Chondrocyte (in vitro differentiated cells): ENCODE data around the gene AADAT. TPM values are rescaled to one million over a fixed set of nuclear protein-coding genes. Genes with fewer than 3 reads are reported as not detected.

Source experiments
- DNase-seq: peaks from one replicate; pipeline ENCODE4 v3.0.0; 2021; ENCODE audit warnings: mixed read lengths, low spot score
- H3K27ac Mint-ChIP-seq: one replicate; pipeline ENCODE4 v1.8.0; 2021; ENCODE audit warnings: mild to moderate bottlenecking, moderate library complexity, mixed read lengths; ENCODE audit not compliant: unreplicated experiment
- H3K27me3 Mint-ChIP-seq: 2 replicates; pipeline ENCODE4 v1.8.0; 2021; ENCODE audit warnings: low read depth, mixed read lengths
- H3K36me3 Mint-ChIP-seq: 2 replicates; pipeline ENCODE4 v1.8.0; 2021; ENCODE audit warnings: low read depth, mixed read lengths
- H3K4me1 Mint-ChIP-seq: 2 replicates; pipeline ENCODE4 v1.8.0; 2021; ENCODE audit warnings: low read depth, mild to moderate bottlenecking, mixed read lengths
- H3K4me3 Mint-ChIP-seq: one replicate; pipeline ENCODE4 v1.8.0; 2021; ENCODE audit warnings: mild to moderate bottlenecking, moderate library complexity, mixed read lengths; ENCODE audit not compliant: unreplicated experiment
- H3K9me3 Mint-ChIP-seq: 2 replicates; pipeline ENCODE4 v1.8.0; 2021; ENCODE audit warnings: low read depth, mixed read lengths
- long read RNA-seq: library from polyadenylated mRNA; stranded (forward); transcript quantifications from one replicate; pipeline ENCODE4 v2.0.0, GENCODE V29; 2021
- total RNA-seq: library from RNA; stranded (reverse); gene quantifications from 3 replicates; pipeline ENCODE4 v1.2.1, GENCODE V29; 2021
- TF ChIP-seq, protein P1 (sequence below): fragments of 200-600 bp; sonication (generic); IDR thresholded peaks from 2 replicates; pipeline ENCODE4 v1.5.0; 2021; ENCODE audit warnings: antibody characterized with exemption, mild to moderate bottlenecking, moderate library complexity

AADAT gene
- total RNA-seq = 9.8 to 13.2 TPM (median 12.3 TPM) in 3 replicates
- long read RNA-seq, transcript AADAT-201 (13 exons, 2,261 nt) = major isoform, 18 of 24 reads
- long read RNA-seq, partial matches to known transcripts = 2 of 24 reads
- long read RNA-seq, other reads (novel, unspliced or antisense) = 3 of 24 reads

DNA sequence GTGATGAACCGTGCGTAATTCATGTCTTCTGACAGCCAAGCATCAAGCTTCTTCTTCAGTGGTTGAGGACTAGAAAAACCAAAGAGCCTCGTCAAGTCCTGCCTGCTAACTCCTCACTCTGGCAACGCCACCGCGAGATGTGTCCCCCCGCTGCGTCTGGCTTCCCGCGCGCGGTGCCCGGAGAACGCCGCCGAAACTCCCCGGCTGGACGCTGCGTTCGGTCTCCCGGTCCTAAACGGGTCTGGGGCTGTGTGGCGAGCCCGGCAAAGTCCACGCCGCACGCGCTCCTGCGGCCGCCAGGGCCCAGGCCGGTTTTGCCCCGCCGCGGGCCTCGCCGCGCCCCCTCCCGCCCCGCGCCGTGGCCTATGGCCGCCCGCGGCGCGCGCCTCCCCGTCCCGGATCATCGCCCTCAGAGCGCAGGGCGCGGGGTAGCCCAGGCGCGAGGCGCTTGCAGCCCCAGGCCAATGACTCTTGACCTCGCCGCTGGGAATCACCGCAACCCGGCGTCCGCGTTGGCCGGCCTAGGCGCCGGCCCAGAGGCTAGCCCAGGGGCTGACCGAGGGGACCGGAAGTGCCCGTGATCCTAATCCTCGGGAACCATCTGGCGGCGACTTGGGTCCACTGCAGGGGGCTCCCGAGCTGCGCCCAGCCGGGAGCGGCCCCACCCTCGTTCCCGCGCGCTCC lies at the start of gene AADAT:
Gene AADAT (minus strand): TSS at position 289 of the 684 bp plus-strand sequence. CDS start 266 bp downstream, at position 23.
- no peaks in the 10 kb centered on the region for H3K27me3 Mint-ChIP-seq
- H3K4me1 Mint-ChIP-seq = peaks cover 21% of the 10 kb centered on the region
- peaks cover 8% of the 10 kb centered on the region for H3K36me3 Mint-ChIP-seq
- H3K27ac Mint-ChIP-seq = peak within 1 kb of the TSS; percentile 68
- DNase-seq = no peak
- H3K4me3 Mint-ChIP-seq = peak within 1 kb of the TSS; percentile 88
- TF ChIP-seq, protein P1, sequence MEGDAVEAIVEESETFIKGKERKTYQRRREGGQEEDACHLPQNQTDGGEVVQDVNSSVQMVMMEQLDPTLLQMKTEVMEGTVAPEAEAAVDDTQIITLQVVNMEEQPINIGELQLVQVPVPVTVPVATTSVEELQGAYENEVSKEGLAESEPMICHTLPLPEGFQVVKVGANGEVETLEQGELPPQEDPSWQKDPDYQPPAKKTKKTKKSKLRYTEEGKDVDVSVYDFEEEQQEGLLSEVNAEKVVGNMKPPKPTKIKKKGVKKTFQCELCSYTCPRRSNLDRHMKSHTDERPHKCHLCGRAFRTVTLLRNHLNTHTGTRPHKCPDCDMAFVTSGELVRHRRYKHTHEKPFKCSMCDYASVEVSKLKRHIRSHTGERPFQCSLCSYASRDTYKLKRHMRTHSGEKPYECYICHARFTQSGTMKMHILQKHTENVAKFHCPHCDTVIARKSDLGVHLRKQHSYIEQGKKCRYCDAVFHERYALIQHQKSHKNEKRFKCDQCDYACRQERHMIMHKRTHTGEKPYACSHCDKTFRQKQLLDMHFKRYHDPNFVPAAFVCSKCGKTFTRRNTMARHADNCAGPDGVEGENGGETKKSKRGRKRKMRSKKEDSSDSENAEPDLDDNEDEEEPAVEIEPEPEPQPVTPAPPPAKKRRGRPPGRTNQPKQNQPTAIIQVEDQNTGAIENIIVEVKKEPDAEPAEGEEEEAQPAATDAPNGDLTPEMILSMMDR = peak; percentile 84
- no peaks in the 10 kb centered on the region for H3K9me3 Mint-ChIP-seq

DNA sequence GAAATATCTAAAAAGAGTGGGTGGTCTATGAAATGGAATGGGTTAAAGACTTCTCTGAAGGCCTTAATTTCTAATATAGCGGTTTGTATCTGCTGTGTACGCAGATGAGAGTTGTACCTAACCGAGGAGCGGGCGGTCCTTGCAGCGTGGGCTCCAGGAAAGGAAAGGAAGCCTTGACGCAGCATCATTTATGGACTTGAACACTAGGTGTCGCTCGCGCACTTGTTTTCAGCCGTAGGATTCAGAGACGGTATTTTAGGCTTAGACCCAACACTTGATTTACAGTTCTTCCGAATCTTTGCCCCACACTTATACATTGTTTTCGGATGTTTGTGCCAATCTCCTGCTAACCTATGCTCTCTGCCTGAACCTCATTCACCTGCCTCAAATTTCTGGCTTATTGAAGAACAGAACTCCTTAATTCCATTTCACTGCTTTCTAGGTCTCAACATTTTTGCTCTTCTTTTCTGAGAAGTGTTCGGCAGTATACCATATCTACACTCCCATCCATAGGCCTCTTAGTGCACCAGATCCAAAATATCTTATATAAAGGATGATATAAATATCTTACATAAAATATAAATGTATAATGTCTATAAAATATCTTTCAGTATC lies 48.9 kb upstream of the AADAT start:
- no peak overlapping the region for H3K27ac Mint-ChIP-seq
- peaks cover 24% of the 10 kb centered on the region for H3K27me3 Mint-ChIP-seq
- peaks cover 5% of the 10 kb centered on the region for H3K4me1 Mint-ChIP-seq
- H3K9me3 Mint-ChIP-seq = no peaks in the 10 kb centered on the region
- no peak for DNase-seq
- TF ChIP-seq, protein P1 = peak; percentile 92
- H3K4me3 Mint-ChIP-seq = no peak overlapping the region
- no peaks in the 10 kb centered on the region for H3K36me3 Mint-ChIP-seq

DNA sequence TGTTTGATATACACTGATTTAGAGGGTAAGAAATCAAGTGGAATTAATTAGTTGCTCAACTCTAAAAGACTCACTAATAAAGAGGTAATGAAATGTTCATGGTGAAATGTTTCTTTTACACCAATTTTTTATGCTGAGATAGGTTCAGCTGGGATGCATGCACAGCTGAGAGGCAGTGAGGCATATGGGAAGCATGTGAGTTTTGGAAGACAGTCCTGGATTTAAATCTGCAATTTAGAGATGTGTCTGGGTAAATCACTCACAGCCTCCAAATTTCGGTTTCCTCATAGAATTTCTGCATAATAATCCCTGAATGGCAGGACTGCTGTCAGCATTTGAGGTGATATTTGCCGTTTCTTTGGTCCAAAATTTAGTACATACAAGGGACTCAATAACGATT lies 48.2 kb upstream of the AADAT start:
- TF ChIP-seq, protein P1 = no peak
- Mint-ChIP-seq H3K9me3 (peaks cover 7% of the 10 kb centered on the region), H3K4me1 (peaks cover 5% of the 10 kb centered on the region), H3K36me3 (peaks cover 4% of the 10 kb centered on the region), H3K27ac (no peak overlapping the region), H3K27me3 (peaks cover 24% of the 10 kb centered on the region), H3K4me3 (no peak overlapping the region)
- no peak for DNase-seq

DNA sequence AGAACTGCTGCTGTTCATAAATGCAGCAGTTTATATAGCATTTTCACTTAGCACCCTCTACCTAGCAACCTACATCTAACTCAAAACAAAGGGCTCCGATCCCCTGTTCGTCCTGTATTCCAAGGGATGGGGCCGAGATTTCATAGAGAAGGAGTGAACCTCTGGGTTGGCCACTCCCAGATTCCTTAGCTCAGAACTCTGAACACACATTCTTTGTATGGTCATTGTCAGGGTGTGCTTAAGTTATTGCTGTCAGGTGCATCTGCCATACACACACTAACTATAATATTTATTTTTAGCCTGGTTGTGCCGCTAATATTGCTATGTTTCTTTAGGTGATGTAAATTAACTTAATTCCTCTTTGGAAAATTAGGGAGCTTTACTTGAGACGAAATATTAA lies 47.7 kb upstream of the AADAT start:
- peaks cover 5% of the 10 kb centered on the region for H3K4me1 Mint-ChIP-seq
- TF ChIP-seq, protein P1 = no peak
- peaks cover 11% of the 10 kb centered on the region for H3K9me3 Mint-ChIP-seq
- H3K27ac Mint-ChIP-seq = no peak overlapping the region
- peaks cover 24% of the 10 kb centered on the region for H3K27me3 Mint-ChIP-seq
- no peak for DNase-seq
- no peak overlapping the region for H3K4me3 Mint-ChIP-seq
- peaks cover 4% of the 10 kb centered on the region for H3K36me3 Mint-ChIP-seq

DNA sequence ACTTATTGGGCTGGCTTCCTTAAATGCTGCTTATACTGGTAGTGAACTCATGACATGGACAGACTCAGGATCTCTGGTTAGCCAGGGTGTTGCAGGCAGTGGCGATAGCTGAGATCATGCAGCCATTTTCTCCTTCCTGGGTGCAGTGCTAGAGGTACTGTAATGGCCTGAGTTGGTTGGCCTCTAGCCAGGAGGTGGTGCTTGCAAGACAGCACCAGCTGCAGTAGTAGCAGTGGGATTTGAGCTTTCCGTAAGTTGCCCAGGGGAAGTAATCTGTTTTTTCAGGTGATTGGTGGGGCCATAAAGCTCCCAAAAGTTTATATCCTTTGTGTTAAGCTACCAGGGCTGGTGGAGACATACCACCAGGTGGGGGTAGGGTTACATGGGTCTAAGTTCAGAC lies 45.1 kb upstream of the AADAT start:
- Mint-ChIP-seq H3K4me1 (peaks cover 5% of the 10 kb centered on the region), H3K9me3 (peaks cover 20% of the 10 kb centered on the region), H3K36me3 (peaks cover 4% of the 10 kb centered on the region), H3K27me3 (peaks cover 14% of the 10 kb centered on the region), H3K4me3 (no peak overlapping the region), H3K27ac (no peak overlapping the region)
- DNase-seq = no peak
- TF ChIP-seq, protein P1 = no peak
